ENCODE results near the gene MEGF11. TPM values are rescaled to one million over a fixed set of nuclear protein-coding genes. Genes with fewer than 3 reads are reported as not detected.
A peak's percentile ranks its signal among the peaks of the same experiment; 100 is the strongest.

The MEGF11 gene
- polyA plus RNA-seq, 3 donors: not detected

DNA sequence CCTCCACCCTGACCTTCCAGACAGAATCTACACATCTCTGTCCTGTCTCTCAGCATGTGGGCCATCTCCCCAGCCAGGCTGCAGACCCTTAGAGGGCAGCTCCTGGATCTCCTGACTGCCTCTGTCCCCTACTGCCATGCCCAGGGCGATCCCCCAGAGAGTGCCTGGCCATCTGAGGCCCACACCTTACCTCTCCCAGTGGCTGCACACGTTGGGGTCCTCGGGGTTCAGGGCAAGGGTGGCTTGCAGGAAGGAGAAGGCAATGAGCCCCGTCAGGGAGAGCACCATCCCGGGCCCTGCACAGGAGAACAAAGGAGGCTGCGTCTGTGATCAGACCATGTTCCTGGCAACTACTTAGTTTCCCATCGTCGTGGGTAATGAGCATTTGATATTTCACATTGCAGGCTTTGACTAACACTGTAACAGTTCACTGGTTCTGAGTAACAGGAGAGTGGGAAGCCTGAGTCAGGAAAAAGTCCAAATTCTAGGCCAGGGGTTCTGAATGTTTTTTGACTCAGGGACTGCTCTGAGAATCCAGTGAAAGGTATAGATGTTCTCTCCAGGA is 125.4 kb downstream of the MEGF11 start:
- 93% methylated on average over 6 of the region's 8 CpGs for WGBS (ENCODE audit: insufficient coverage)
- H3K27ac Mint-ChIP-seq: no peak overlapping the region
- H3K9ac ChIP-seq (ENCODE audit: insufficient read depth, low read length, poor library complexity, severe bottlenecking): no peak overlapping the region
- intact Hi-C loops (cut with micrococcal nuclease): no loop called here
- no peaks in the 10 kb centered on the region for H3K9me3 ChIP-seq (replicated peaks in 1 of 2; ENCODE audit: control insufficient read depth in 1 of 2, insufficient read depth in 1 of 2, low read length in 2 of 2)
- H3K4me1 Mint-ChIP-seq: no peaks in the 10 kb centered on the region
- H3K9me3 Mint-ChIP-seq: no peaks in the 10 kb centered on the region
- peaks cover 9 to 14% (median 14%) of the 10 kb centered on the region in 3 donors for H3K27me3 Mint-ChIP-seq (ENCODE audit: low read depth in 3 of 3)
- H3K27me3 ChIP-seq (ENCODE audit: control insufficient read depth in 2 of 2, insufficient read depth in 2 of 2, low read length in 2 of 2): no peaks in the 10 kb centered on the region
- H3K36me3 Mint-ChIP-seq: no peaks in the 10 kb centered on the region
- no peaks in the 10 kb centered on the region for H4K20me1 ChIP-seq (ENCODE audit: insufficient read depth, low read length)
- H3K4me3 Mint-ChIP-seq: no peak overlapping the region
- H2AFZ ChIP-seq (ENCODE audit: insufficient read depth, low read depth, low read length, poor library complexity, severe bottlenecking): no peak overlapping the region
- TF ChIP-seq, protein P1, sequence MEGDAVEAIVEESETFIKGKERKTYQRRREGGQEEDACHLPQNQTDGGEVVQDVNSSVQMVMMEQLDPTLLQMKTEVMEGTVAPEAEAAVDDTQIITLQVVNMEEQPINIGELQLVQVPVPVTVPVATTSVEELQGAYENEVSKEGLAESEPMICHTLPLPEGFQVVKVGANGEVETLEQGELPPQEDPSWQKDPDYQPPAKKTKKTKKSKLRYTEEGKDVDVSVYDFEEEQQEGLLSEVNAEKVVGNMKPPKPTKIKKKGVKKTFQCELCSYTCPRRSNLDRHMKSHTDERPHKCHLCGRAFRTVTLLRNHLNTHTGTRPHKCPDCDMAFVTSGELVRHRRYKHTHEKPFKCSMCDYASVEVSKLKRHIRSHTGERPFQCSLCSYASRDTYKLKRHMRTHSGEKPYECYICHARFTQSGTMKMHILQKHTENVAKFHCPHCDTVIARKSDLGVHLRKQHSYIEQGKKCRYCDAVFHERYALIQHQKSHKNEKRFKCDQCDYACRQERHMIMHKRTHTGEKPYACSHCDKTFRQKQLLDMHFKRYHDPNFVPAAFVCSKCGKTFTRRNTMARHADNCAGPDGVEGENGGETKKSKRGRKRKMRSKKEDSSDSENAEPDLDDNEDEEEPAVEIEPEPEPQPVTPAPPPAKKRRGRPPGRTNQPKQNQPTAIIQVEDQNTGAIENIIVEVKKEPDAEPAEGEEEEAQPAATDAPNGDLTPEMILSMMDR (IDR thresholded peaks at IDR 0.05): no peak
- H3K79me2 ChIP-seq (ENCODE audit: insufficient read depth, low read length): no peaks in the 10 kb centered on the region
- H3K36me3 ChIP-seq (replicated peaks in 1 of 2; ENCODE audit: control insufficient read depth in 1 of 2, insufficient read depth in 2 of 2, low read length in 2 of 2): no peaks in the 10 kb centered on the region
- no peak overlapping the region for H3K4me3 ChIP-seq (replicated peaks in 1 of 3; ENCODE audit: low read depth in 2 of 3, low read length in 3 of 3)
- H3K27ac ChIP-seq (ENCODE audit: low read depth in 1 of 2, low read length in 2 of 2): no peak overlapping the region
- no peak for DNase-seq
- no peaks in the 10 kb centered on the region for H3K4me1 ChIP-seq (ENCODE audit: control insufficient read depth in 1 of 2, insufficient read depth in 2 of 2, low read length in 2 of 2)
- H3K4me2 ChIP-seq (replicated peaks; ENCODE audit: extremely low read depth, low read length, poor library complexity, severe bottlenecking): no peak overlapping the region

GRCh38 chr15:66126456-66126855 is 127.1 kb downstream of the MEGF11 start:
- H3K4me2 ChIP-seq (replicated peaks; ENCODE audit: extremely low read depth, low read length, poor library complexity, severe bottlenecking): no peak overlapping the region
- H2AFZ ChIP-seq (ENCODE audit: insufficient read depth, low read depth, low read length, poor library complexity, severe bottlenecking): no peak overlapping the region
- H3K36me3 ChIP-seq (replicated peaks in 1 of 2; ENCODE audit: control insufficient read depth in 1 of 2, insufficient read depth in 2 of 2, low read length in 2 of 2): no peaks in the 10 kb centered on the region
- H3K9me3 Mint-ChIP-seq: no peaks in the 10 kb centered on the region
- TF ChIP-seq, protein P1 (IDR thresholded peaks at IDR 0.05): no peak
- H3K4me3 Mint-ChIP-seq: no peak overlapping the region
- peaks cover 7 to 14% (median 14%) of the 10 kb centered on the region in 3 donors for H3K27me3 Mint-ChIP-seq (ENCODE audit: low read depth in 3 of 3)
- H3K27me3 ChIP-seq (ENCODE audit: control insufficient read depth in 2 of 2, insufficient read depth in 2 of 2, low read length in 2 of 2): no peaks in the 10 kb centered on the region
- no peak overlapping the region for H3K4me3 ChIP-seq (replicated peaks in 1 of 3; ENCODE audit: low read depth in 2 of 3, low read length in 3 of 3)
- H3K4me1 ChIP-seq (ENCODE audit: control insufficient read depth in 1 of 2, insufficient read depth in 2 of 2, low read length in 2 of 2): no peaks in the 10 kb centered on the region
- peak overlapping the region in 1 of 7 donors; percentile 43 for H3K27ac Mint-ChIP-seq
- WGBS (ENCODE audit: insufficient coverage): 60% methylated on average over 5 of the region's 5 CpGs
- no peaks in the 10 kb centered on the region for H3K4me1 Mint-ChIP-seq
- H3K27ac ChIP-seq (ENCODE audit: low read depth in 1 of 2, low read length in 2 of 2): no peak overlapping the region
- DNase-seq: no peak
- intact Hi-C loops (cut with micrococcal nuclease): no loop called here
- H3K9ac ChIP-seq (ENCODE audit: insufficient read depth, low read length, poor library complexity, severe bottlenecking): no peak overlapping the region
- H3K36me3 Mint-ChIP-seq: no peaks in the 10 kb centered on the region
- H4K20me1 ChIP-seq (ENCODE audit: insufficient read depth, low read length): no peaks in the 10 kb centered on the region
- no peaks in the 10 kb centered on the region for H3K9me3 ChIP-seq (replicated peaks in 1 of 2; ENCODE audit: control insufficient read depth in 1 of 2, insufficient read depth in 1 of 2, low read length in 2 of 2)
- no peaks in the 10 kb centered on the region for H3K79me2 ChIP-seq (ENCODE audit: insufficient read depth, low read length)
